Activated CD8-positive, alpha-beta memory T cell treated with anti-CD3 and anti-CD28 coated beads, Interleukin-2, amount 10 ng/mL, durations not matched to agents 7 days and 5 days (primary cell): ENCODE measurements around the gene SPINDOC. TPM values are rescaled to one million over a fixed set of nuclear protein-coding genes. Genes with fewer than 3 reads are reported as not detected.

Experiments used
- ATAC-seq: fragments of 150-1000 bp; cut with Tn5 transposase; one replicate; pipeline ENCODE4 v1.10.0; 2021; ENCODE audit warnings: moderate library complexity
- CTCF ChIA-PET: fragments of 350-600 bp; sonication (Branson Sonifier 250); formaldehyde crosslinking; loops from one replicate; lab custom pipeline; 2021; ENCODE audit warnings: antibody characterized with exemption; lab: Charles Lee
- DNase-seq: peaks from one replicate; pipeline ENCODE4 v3.0.0-alpha.2; 2020
- H3K27ac Mint-ChIP-seq: one replicate; pipeline ENCODE4 v1.8.0; 2021; ENCODE audit warnings: mild to moderate bottlenecking, mixed read lengths
- H3K27me3 Mint-ChIP-seq: one replicate; pipeline ENCODE4 v1.8.0; 2021; ENCODE audit warnings: mixed read lengths
- H3K36me3 Mint-ChIP-seq: one replicate; pipeline ENCODE4 v1.8.0; 2021; ENCODE audit warnings: mild to moderate bottlenecking, mixed read lengths
- H3K4me1 Mint-ChIP-seq: one replicate; pipeline ENCODE4 v1.8.0; 2021; ENCODE audit warnings: mixed read lengths
- H3K4me3 Mint-ChIP-seq: one replicate; pipeline ENCODE4 v1.8.0; 2021; ENCODE audit warnings: mild to moderate bottlenecking, moderate library complexity, mixed read lengths
- H3K9me3 Mint-ChIP-seq: one replicate; pipeline ENCODE4 v1.8.0; 2022; ENCODE audit warnings: low read depth, mixed read lengths
- total RNA-seq, 2 experiments: library from RNA; stranded (reverse); gene quantifications; one replicate each; pipeline ENCODE4 v1.2.3, GENCODE V29; 2021

Gene SPINDOC, protein sequence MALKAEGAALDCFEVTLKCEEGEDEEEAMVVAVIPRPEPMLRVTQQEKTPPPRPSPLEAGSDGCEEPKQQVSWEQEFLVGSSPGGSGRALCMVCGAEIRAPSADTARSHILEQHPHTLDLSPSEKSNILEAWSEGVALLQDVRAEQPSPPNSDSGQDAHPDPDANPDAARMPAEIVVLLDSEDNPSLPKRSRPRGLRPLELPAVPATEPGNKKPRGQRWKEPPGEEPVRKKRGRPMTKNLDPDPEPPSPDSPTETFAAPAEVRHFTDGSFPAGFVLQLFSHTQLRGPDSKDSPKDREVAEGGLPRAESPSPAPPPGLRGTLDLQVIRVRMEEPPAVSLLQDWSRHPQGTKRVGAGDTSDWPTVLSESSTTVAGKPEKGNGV
- 10 to 100 TPM; 53.4 to 55.8 TPM for total RNA-seq

DNA sequence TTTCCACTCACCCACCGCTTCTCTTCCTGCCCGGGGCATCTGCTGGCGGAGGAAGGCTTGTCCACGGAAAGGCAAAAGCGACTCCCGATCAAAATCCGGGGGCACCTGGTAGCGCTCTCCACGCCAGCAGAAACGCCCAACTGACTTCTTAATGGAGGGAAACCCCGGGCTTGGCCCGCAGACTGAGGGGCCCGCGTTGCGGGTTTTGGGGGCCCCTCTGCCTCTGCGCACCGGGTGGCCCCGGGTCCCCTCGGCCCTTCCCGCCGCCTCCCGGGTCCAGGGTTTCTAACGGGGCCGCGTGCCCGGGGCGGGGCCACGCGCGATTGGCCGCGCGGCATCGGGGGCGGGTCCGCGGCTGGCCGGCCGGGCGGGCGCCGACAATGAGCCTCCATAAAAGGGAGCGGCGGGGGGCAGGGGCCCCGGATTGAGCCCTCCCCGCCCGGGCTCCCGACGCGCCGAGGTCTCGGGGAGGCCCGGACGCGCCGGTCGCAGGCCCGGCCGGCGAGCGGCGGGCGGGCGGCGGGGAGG is at the start of gene SPINDOC:
Gene SPINDOC, plus strand, starts transcription at position 422 of the 528 bp plus-strand sequence. CDS start 231 bp downstream, outside the sequence.
- Mint-ChIP-seq H3K9me3 (no peaks in the 10 kb centered on the region), H3K27ac (peak within 1 kb of the TSS; percentile 71), H3K27me3 (no peaks in the 10 kb centered on the region), H3K4me1 (peaks cover 34% of the 10 kb centered on the region), H3K36me3 (peaks cover 24% of the 10 kb centered on the region), H3K4me3 (peak within 1 kb of the TSS; percentile 79)
- DNase-seq: peak; percentile 84
- ATAC-seq: peak; percentile 93
- CTCF ChIA-PET: interaction anchor here (3.4 kb wide), 1 partner anchor 24 kb away, joined by 16 read pairs; the partner anchor contains the start of gene MARK2

DNA sequence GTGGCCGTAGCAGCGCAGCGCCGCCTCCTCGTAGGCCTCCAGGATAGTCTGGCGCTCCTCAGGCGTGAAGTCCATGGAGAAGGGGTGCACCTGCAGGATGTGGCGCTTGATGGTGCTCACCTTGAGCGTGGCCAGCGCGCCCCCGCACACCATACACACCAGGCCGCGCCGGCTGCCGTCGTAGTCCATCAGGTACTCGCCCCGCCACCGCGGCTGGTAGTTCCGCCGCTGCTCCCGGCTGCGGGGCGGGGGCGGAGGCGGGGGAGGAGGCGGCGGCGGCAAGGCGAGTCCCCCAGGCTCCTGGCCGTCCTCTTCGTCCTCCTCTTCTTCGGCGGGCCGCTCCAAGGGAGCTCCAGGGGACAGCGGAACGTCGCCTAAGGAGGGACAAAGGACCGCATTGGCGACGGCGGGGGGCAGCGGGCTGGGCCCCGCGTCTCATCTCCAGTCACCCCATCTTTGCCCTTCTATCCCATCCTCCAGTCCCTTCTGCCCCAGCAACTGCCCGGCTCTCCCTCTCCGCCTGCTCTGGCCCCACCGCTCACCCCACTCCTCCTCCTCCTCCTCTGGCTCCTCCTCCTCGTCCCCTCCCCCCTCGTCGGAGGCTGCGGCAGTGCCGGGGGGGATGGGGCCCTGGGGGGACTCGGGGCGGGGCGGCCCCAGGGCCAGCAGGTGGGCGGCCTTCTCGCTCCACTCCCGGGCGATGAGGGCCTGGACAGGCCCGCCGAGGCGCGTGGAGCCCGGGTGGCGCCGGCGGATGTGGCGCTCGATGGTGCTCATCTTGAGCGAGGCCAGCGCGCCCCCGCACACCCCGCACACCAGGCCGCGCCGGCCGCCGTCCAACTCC is 49.5 kb upstream of the SPINDOC start:
- Mint-ChIP-seq H3K4me3 (no peak overlapping the region), H3K36me3 (no peaks in the 10 kb centered on the region), H3K27ac (no peak overlapping the region), H3K9me3 (no peaks in the 10 kb centered on the region), H3K27me3 (no peaks in the 10 kb centered on the region), H3K4me1 (peaks cover 8% of the 10 kb centered on the region)
- no peak for ATAC-seq
- no peak for DNase-seq
- CTCF ChIA-PET: no interaction called here

DNA sequence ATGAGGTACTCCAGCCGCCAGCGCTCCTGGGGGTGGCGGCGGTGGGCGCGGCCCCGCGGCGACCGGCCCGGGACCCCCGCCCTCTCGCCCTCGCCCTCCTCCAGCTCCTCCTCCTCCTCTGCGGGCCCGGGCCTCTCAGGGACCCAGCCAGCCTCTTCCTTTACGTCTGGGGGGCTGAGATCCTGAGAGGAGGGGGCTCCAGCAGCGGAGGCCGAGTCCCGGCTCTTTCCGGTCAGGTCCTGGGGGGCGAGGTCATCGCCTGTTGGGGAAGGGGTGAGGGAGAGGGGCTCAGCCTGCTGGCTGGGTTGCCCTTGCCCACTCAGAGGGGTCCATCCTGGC is 48.9 kb upstream of the SPINDOC start:
- Mint-ChIP-seq H3K36me3 (no peaks in the 10 kb centered on the region), H3K4me1 (peaks cover 8% of the 10 kb centered on the region), H3K4me3 (no peak overlapping the region), H3K9me3 (no peaks in the 10 kb centered on the region), H3K27ac (no peak overlapping the region), H3K27me3 (no peaks in the 10 kb centered on the region)
- CTCF ChIA-PET: no interaction called here
- no peak for ATAC-seq
- no peak for DNase-seq

DNA sequence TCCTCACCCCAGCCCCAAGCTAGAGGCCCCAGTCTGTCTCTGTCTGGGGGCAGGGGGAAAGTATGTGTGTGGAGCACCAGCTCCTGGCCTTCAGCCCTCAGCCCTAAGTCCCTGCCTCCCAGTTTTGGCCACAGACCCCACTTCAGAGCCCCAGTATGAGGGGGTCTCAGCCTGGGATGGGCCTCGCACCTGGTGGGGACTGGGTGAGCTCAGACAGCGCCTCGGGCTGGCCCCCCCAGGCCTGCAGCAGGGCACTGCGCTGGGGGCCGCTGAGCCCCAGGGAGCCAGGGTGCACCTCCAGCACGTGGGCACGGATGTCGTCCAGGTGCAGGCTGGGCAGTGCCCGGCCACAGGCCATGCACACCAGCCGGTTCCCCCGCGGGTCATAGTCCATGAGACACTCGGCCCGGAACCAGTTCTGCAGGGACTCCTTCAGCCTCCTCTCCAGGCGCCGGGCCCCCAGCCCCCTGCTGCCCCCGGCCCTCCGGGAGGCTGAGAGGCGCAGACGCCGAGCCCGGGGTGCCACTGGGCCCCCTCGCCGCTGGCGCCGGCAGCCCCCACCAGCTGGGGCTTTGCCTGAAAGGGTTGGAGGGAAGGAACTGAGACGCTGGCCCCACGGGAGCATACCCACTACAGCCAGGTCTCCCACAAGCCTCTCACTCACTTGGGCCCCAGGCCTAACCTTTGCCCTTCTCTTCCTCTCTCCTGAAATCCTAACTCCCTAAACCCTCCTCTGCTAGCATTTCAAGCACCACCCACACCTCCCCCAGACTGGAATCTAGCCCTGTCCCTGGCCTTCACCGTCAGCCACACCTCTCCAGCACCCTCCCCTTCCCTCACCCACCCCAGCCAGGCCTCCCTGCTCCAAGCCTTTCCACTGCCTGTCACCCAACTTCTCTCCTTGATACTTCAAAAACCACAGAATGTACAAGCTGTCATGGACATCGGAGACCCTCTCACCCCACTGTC is 48.3 kb upstream of the SPINDOC start:
- Mint-ChIP-seq H3K27ac (no peak overlapping the region), H3K9me3 (no peaks in the 10 kb centered on the region), H3K36me3 (no peaks in the 10 kb centered on the region), H3K27me3 (peaks cover 3% of the 10 kb centered on the region), H3K4me3 (no peak overlapping the region), H3K4me1 (peaks cover 11% of the 10 kb centered on the region)
- DNase-seq: no peak
- CTCF ChIA-PET: interaction anchor here (4.6 kb wide), 1 partner anchor 181 kb away, joined by 21 read pairs; no protein-coding TSS in a partner anchor
- ATAC-seq: no peak

DNA sequence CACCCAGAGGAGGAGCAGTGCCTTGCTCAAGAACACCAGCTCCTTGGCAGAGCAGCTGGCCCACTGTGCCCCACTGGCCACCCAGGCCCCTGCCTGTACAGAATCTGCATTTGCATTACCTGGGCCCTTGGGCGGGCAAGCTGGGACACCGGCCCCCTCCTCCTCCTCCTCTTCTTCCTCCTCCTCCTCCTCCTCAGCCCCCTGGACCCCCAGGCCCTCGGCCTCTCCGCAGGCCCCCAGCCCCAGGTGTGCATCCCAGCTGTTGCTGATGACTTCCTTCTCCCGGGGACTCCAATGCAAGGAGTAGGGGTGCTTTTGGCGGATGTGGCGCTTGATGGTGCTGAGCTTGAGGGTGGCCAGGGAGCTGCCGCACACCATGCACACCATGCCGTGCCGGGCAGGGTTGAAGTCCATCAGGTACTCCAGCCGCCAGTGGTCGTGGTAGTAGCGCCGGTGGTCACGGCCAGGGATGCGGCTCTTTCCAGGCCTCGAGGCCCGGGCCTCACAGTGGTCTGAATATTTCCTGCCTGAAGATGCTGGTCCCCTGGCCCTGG is 47.5 kb upstream of the SPINDOC start:
- Mint-ChIP-seq H3K4me3 (no peak overlapping the region), H3K36me3 (no peaks in the 10 kb centered on the region), H3K27me3 (peaks cover 11% of the 10 kb centered on the region), H3K4me1 (peaks cover 15% of the 10 kb centered on the region), H3K9me3 (no peaks in the 10 kb centered on the region), H3K27ac (no peak overlapping the region)
- CTCF ChIA-PET: interaction anchor here (0.7 to 4.6 kb wide), 3 partner anchors 28 to 235 kb away, joined by 3 to 21 read pairs (median 5); no protein-coding TSS in a partner anchor
- no peak for DNase-seq
- ATAC-seq: no peak

DNA sequence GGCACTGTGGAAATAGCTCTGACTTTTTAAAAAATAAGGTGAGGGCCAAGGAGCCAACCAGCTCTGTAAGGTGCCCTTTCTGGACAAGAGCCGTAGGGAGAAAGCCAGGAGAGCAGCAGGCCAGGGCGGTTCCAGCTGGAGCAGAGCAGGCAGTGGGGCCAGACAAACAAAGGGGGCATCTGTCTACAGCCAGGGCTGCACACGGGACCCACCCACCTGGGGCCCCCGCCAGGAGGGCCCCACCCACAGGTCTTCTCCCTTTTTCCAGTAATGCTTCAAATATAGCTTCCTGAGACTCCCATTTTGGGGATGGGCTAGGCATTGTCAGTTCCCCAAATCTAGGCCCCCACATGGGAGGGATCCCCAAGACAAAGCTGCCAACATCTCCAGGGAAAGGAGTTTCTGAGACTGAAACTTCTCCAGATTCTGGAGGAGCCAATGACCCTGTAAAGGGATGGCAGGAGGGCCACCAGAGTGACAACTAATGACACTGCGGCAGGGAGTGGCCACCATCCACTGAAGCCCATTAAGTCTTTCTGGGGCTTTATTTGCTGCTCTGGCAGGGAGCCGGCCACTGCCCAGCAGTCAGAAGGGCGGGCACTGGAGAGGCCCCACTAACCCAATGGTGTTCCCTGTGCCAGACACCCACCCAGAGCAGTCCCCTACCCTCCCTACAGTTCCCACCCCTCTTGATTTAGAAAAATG is 46.6 kb upstream of the SPINDOC start:
- Mint-ChIP-seq H3K4me3 (peak overlapping the region; percentile 87), H3K9me3 (no peaks in the 10 kb centered on the region), H3K4me1 (peaks cover 15% of the 10 kb centered on the region), H3K36me3 (no peaks in the 10 kb centered on the region), H3K27ac (no peak overlapping the region), H3K27me3 (peaks cover 18% of the 10 kb centered on the region)
- CTCF ChIA-PET: interaction anchor here (0.7 to 4.6 kb wide), 9 partner anchors 29 to 386 kb away, joined by 3 to 21 read pairs (median 4); no protein-coding TSS in a partner anchor
- DNase-seq: no peak
- no peak for ATAC-seq

DNA sequence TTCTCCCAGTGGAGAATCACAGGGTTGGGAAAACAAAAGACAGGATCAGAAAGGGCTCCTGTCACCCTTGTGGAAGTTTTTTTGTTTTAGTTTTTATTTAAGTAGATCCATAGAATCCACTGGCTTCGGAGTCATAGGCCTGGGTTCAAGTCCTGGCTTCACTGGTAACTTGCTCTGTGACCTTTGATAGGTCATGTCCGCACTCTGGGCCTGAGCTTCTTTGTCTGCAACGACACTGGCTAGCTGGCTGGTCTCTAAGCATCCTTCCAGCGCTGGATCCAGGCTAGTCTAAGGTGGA is 46.0 kb upstream of the SPINDOC start:
- Mint-ChIP-seq H3K27ac (peak overlapping the region; percentile 70), H3K36me3 (no peaks in the 10 kb centered on the region), H3K4me1 (peaks cover 15% of the 10 kb centered on the region), H3K9me3 (no peaks in the 10 kb centered on the region), H3K4me3 (peak overlapping the region; percentile 87), H3K27me3 (peaks cover 19% of the 10 kb centered on the region)
- ATAC-seq: no peak
- CTCF ChIA-PET: interaction anchor here (0.8 to 4.6 kb wide), 23 partner anchors 12 to 386 kb away, joined by 3 to 21 read pairs (median 4); partner anchors contain the start of genes COX8A, MARK2 and PLAAT4
- no peak for DNase-seq

DNA sequence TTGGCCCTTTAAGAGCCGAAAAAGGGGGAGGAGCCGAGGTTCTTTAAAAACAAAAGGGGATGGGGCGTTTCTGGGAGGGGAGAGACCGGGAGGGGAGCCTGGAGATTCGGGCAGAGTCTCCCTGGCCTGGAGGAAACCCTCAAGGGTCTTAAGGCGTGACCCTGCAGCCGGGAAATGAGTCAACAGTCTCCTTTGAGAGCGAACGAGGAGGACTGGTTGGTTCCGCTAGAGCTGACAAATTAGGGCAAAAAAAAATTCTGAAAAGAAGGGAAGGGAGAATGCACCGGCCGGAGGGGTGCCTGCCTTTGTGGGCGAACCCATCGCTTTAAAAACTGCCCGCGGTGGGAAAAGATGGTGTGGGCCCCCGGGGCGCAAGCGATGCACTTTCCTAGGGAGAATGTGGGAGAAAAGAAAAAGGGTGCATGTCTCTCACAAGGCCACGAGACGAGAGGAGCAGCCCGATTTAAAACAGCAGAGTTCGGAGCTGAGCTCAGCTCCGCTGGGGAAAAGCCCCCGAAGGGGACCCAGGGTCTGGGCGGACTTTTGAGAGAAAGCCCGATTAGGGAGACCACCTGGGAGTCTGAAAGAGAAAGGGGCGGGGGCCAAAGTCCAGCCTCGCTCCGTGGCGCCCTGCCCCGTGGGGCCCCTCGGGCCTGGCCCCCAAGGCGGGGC is 45.6 kb upstream of the SPINDOC start:
- no peaks in the 10 kb centered on the region for H3K36me3 Mint-ChIP-seq
- DNase-seq: peak; percentile 61
- no peaks in the 10 kb centered on the region for H3K9me3 Mint-ChIP-seq
- peaks cover 15% of the 10 kb centered on the region for H3K4me1 Mint-ChIP-seq
- peaks cover 24% of the 10 kb centered on the region for H3K27me3 Mint-ChIP-seq
- H3K27ac Mint-ChIP-seq: peak overlapping the region; percentile 70
- peak overlapping the region; percentile 87 for H3K4me3 Mint-ChIP-seq
- ATAC-seq: peak; percentile 31
- CTCF ChIA-PET: interaction anchor here (0.8 to 4.6 kb wide), 26 partner anchors 11 to 385 kb away, joined by 3 to 21 read pairs (median 4); partner anchors contain the start of genes COX8A, MARK2 and PLAAT4

DNA sequence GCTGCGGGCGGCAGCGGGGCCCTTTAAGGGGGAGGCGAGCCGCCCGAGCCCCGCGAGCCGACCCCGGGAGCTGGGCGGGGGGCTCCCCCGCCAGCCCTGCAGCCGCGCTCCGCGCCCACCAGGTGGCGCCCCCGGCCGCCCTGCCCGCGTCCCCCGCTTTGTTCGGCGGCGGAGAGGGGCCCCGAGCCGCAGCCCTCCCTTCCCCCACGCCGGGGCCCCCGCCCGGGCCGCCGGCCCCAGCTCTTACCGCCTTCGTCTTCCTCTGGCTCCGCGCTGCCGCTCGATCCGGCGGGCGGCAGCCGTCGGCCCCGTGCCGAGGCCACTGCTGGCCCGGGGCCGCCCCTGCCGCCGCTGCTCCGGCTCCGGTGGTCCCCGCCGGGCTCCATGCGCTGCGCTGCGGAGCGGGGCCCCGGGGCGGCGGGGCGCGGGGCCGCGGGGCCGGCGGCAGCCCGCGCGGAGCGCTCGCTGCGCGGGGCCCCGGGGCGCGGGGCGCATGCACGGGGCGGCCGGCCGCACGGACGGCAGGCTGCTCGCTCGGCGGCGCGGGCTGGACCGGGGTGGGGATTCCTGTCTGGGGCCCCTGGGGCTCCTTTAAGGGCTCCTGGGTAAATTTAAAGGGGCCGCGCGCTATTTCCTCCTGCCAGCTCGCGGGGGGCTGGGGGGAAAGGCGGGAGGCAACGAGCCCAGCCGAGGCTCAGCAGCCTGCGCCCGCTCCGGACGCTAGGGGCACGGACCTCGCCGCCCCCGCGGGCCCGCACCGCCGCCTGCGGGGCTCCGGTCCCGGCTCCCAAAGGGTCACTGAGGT is 44.8 kb upstream of the SPINDOC start, which contains the start of gene ZFTA:
Gene ZFTA, minus strand, starts transcription at position 539 of the 805 bp plus-strand sequence. Its CDS starts 153 bp downstream, at position 386.
- Mint-ChIP-seq H3K27ac (peak within 1 kb of the TSS; percentile 70), H3K36me3 (no peaks in the 10 kb centered on the region), H3K4me1 (peaks cover 15% of the 10 kb centered on the region), H3K27me3 (peaks cover 29% of the 10 kb centered on the region), H3K4me3 (peak within 1 kb of the TSS; percentile 87), H3K9me3 (no peaks in the 10 kb centered on the region)
- ATAC-seq: peak; percentile 68
- CTCF ChIA-PET: interaction anchor here (0.8 to 4.6 kb wide), 25 partner anchors 11 to 384 kb away, joined by 3 to 21 read pairs (median 4); partner anchors contain the start of genes COX8A, MARK2 and PLAAT4
- DNase-seq: peak; percentile 61

DNA sequence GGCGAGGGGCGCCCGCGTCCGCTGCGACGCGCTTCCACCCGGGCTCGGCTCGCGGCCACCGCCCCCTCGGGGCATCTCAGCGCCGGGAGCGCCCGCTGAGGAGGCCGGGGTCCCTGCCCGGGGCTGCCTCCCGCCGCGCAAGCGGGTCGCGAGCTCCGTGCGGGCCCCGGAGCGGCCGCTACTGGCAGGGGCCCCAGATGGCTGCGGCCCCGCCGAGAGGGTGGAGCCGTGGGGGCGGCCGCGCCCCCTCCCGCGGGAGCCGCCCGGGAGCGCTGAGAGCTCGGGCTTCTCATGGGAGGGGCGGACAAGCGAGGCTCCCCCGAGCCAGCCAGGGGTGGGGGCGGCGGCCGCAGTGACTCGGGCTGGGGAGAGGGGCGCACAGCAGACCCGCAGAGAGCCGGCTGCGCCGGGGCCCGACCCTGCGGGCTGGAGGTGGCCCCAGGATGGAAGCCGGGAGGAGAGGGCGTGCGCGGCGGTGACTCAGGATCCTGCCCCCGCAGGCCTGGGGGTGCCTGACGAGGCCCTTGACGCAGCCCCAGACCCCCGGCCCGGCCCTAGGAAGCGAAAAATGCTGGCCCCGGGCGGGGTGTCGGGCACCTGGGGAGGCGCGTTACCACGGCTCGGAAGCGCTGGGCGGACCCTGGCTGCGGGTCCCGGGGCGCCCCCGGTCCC is 44.1 kb upstream of the SPINDOC start:
- H3K4me1 Mint-ChIP-seq: peaks cover 15% of the 10 kb centered on the region
- H3K36me3 Mint-ChIP-seq: no peaks in the 10 kb centered on the region
- ATAC-seq (peak; percentile 60), DNase-seq (peak; percentile 51)
- peaks cover 33% of the 10 kb centered on the region for H3K27me3 Mint-ChIP-seq
- CTCF ChIA-PET: interaction anchor here (1.2 to 4.6 kb wide), 9 partner anchors 10 to 383 kb away, joined by 3 to 21 read pairs (median 5); no protein-coding TSS in a partner anchor
- H3K27ac Mint-ChIP-seq: no peak overlapping the region
- no peaks in the 10 kb centered on the region for H3K9me3 Mint-ChIP-seq
- H3K4me3 Mint-ChIP-seq: no peak overlapping the region
